Subcutaneous abdominal adipose tissue (tissue), 5 donors: ENCODE results near the gene AKAP10.
A peak's percentile ranks its signal among the peaks of the same experiment; 100 is the strongest.

Experiments
- H3K27ac ChIP-seq: one replicate; pipeline ENCODE4 v1.7.0; 2013; ENCODE audit warnings: low read depth, mild to moderate bottlenecking, inconsistent platforms, low read length, moderate library complexity
- H3K27me3 ChIP-seq, 5 donors: one replicate each; pipeline ENCODE4 v1.7.0; 2013; ENCODE audit warnings: low read length in 5 of 5, inconsistent platforms in 1 of 5; ENCODE audit not compliant: control insufficient read depth in 5 of 5, insufficient read depth in 4 of 5
- H3K36me3 ChIP-seq, 5 donors: one replicate each; pipeline ENCODE4 v1.7.0; 2013; ENCODE audit warnings: low read length in 5 of 5; ENCODE audit not compliant: control insufficient read depth in 5 of 5, insufficient read depth in 5 of 5
- H3K4me1 ChIP-seq, 5 donors: one replicate each; pipeline ENCODE4 v1.7.0; 2013; ENCODE audit warnings: low read length in 5 of 5, mild to moderate bottlenecking in 3 of 5, moderate library complexity in 1 of 5; ENCODE audit not compliant: control insufficient read depth in 5 of 5, insufficient read depth in 5 of 5
- H3K4me3 ChIP-seq, 5 donors: one replicate each; pipeline ENCODE4 v1.7.0; 2013; ENCODE audit warnings: low read length in 5 of 5, low read depth in 1 of 5
- H3K9ac ChIP-seq, 5 donors: one replicate each; pipeline ENCODE4 v1.7.0; 2013; ENCODE audit warnings: low read length in 5 of 5, mild to moderate bottlenecking in 4 of 5, moderate library complexity in 3 of 5
- H3K9me3 ChIP-seq, 5 donors: one replicate each; pipeline ENCODE4 v1.7.0; 2013; ENCODE audit warnings: low read length in 5 of 5; ENCODE audit not compliant: control insufficient read depth in 5 of 5
- donor health status: healthy.
- donor health status: healthy.
- donor health status: healthy.
- donor health status: healthy.
- donor health status: healthy.

AKAP10 gene

GRCh38 chr17:20008242-20009051, 30.8 kb upstream of the AKAP10 start:
- peak overlapping the region in 4 of 5 donors; percentile 36 to 83 (median 64) for H3K9ac ChIP-seq
- H3K4me3 ChIP-seq, result peak overlapping the region; percentile 68 to 87 (median 82)
- no peaks in the 10 kb centered on the region for H3K36me3 ChIP-seq
- no peaks in the 10 kb centered on the region for H3K9me3 ChIP-seq
- peak overlapping the region; percentile 7 for H3K27ac ChIP-seq
- peaks cover 0 to 27% (median 22%) of the 10 kb centered on the region in 5 donors for H3K4me1 ChIP-seq
- no peaks in the 10 kb centered on the region for H3K27me3 ChIP-seq

DNA sequence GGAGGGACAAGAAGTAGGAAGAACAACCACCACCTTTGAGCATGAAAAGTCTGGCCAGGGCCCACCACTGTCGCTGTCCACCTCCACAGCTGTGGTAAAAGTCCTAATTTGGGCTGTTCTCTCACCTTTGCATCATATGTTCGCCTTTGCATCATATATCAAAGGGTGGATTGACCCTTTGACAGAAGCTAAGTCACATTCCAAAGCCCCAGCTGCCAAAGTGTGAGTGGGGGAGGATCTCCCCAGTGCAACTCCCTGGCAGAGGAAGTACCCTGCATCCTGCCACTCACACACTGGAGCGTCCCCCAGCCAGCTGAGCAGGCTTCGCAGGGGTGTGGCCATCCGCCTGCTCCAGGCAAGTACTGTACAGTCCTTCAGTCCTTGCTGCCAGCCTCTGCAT, 18.9 kb upstream of the AKAP10 start:
- no peak overlapping the region for H3K27ac ChIP-seq
- H3K9ac ChIP-seq, result no peak overlapping the region
- H3K4me1 ChIP-seq, result peaks cover 0 to 10% (median 4%) of the 10 kb centered on the region in 5 donors
- H3K9me3 ChIP-seq, result no peaks in the 10 kb centered on the region
- no peaks in the 10 kb centered on the region for H3K36me3 ChIP-seq
- no peak overlapping the region for H3K4me3 ChIP-seq
- no peaks in the 10 kb centered on the region for H3K27me3 ChIP-seq

DNA sequence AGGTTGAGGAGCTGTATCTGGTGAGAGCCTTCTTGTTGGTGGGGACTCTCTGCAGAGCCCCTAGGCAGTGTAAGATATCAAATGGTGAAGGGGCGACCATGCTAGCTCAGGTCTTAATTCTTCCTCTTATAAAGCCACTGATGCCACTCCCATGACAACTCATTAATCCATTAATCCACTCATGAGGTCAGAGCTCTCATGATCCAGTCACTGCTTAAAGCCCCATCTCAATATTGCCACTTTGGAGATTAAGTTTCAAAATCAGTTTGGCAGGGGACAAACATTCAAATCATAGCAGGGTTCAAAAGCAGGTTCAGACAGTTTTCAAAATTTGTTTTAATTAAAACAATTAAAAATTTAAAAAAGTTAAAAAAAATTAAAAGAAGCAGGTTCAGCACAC, 18.5 kb upstream of the AKAP10 start:
- Histone ChIP-seq H3K4me1 (peaks cover 0 to 10% (median 4%) of the 10 kb centered on the region in 5 donors), H3K36me3 (no peaks in the 10 kb centered on the region), H3K27ac (no peak overlapping the region), H3K9me3 (no peaks in the 10 kb centered on the region), H3K9ac (no peak overlapping the region), H3K27me3 (no peaks in the 10 kb centered on the region), H3K4me3 (no peak overlapping the region)

DNA sequence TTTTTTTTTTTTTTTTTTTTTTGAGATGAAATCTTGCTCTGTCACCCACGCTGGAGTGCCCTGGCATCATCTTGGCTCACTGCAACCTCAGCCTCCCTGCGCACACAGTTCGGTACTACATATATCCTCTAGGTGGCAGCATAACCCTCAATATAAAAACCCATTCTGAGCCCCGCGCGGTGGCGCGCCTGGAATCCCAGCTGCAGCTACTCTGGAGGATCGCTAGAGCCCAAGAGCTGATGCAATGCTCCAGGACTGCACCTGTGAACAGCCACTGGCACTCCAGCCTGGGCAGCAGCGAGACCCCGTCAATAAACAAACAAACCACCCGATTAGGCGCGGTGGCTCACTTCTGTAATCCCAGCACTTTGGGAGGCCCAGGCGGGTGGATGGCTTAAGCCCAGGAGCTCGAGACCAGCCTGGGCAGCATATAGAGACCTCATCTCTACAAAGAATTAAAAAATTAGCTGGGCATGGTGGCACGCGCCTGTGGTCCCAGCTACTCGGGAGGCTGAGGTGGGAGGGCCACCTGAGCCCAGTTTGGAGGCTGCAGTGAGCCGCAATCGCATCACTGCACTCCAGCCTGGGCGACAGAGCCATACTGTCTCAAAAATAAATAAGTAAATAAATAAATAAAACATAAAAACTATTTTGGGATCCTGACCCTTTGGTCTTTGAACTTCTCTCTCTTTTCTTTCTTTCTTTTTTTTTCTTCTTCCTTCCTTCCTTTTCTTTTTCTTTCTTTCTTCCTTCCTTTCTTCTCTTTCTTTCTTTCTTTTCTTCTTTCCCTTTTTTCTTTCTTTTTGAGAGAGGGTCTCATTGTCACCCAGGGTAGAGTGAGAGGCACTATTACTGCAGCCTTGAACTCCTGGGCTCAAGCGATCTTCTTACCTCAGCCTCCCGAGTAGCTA, 15.4 kb upstream of the AKAP10 start:
- H3K9ac ChIP-seq, result no peak overlapping the region
- H3K4me3 ChIP-seq, result peak overlapping the region in 1 of 5 donors; percentile 34

GRCh38 chr17:19991252-19991885, 13.7 kb upstream of the AKAP10 start:
- Histone ChIP-seq H3K36me3 (no peaks in the 10 kb centered on the region), H3K27ac (no peak overlapping the region), H3K4me1 (peaks cover 0 to 4% (median 4%) of the 10 kb centered on the region in 5 donors), H3K9me3 (no peaks in the 10 kb centered on the region), H3K27me3 (no peaks in the 10 kb centered on the region), H3K9ac (no peak overlapping the region), H3K4me3 (no peak overlapping the region)

More for the DNA sequence above, 15.4 kb upstream of the AKAP10 start:
- no peaks in the 10 kb centered on the region for H3K9me3 ChIP-seq
- no peaks in the 10 kb centered on the region for H3K36me3 ChIP-seq
- no peaks in the 10 kb centered on the region for H3K27me3 ChIP-seq
- H3K27ac ChIP-seq, result no peak overlapping the region
- peaks cover 0 to 10% (median 4%) of the 10 kb centered on the region in 5 donors for H3K4me1 ChIP-seq

DNA sequence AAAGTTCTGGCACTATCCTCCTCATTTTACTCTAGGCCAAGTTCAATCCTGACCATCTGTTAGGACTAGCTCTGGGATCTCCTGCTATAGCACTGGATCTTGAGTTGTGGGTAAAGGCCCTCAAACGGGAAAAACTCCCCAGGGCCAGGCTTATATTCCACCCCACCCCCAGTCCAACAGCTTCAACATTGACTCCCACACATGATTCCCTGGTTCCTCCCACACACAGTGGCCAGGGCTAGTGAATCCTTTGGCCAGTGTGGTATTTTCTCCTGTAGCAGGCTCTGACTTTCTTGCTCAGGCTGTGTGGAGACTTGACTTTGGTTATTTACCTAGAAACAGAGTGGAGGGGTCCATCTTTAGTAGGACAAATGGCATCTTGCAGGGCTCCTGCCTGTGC, 10.3 kb upstream of the AKAP10 start:
- no peak overlapping the region for H3K9ac ChIP-seq
- H3K4me3 ChIP-seq, result no peak overlapping the region
- H3K27ac ChIP-seq, result no peak overlapping the region
- H3K4me1 ChIP-seq, result peaks cover 0 to 2% (median 1%) of the 10 kb centered on the region in 5 donors
- no peaks in the 10 kb centered on the region for H3K36me3 ChIP-seq
- H3K9me3 ChIP-seq, result no peaks in the 10 kb centered on the region
- H3K27me3 ChIP-seq, result no peaks in the 10 kb centered on the region

DNA sequence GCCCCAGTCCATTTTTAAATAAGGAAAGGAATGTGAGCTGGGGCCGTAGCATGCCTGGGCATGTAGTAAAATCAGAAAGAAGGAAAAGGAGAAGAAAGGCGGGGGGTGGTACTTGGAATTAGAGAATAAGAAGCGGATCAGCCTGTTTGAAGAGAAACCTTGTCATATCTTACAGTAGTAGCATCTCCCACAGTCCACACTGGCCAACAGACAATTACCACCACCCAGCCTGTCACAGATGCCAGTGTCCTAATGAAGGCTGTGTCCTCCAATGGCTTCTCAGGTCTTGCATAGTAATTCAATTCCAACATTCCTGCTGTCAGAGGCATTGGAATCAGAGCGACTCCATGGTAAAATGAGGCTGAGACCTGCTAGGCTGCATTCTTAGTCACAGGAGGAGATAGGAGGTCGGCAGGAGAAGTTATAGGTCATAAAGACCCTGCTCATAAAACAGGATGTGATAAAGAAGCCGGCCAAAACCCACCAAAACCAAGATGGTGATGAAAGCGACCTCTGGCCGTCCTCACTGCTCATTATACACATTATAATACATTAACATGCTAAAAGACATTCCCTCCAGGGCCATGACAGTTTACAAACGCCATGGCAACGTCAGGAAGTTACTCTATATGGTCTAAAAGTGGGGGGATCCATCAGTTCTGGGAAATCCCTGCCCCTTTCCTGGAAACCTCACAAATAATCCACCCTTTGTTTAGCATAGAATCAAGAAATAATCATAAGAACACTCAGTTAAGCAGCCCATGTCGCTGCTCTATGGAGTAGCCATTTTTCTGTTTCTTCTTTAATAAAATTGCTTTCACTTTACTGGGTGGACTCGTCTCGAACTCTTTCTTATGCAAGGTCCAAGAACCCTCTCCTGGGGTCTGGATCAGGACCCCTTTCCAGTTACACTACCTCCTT, 9.6 kb upstream of the AKAP10 start:
- H3K9ac ChIP-seq, result no peak overlapping the region
- H3K27ac ChIP-seq, result no peak overlapping the region
- H3K4me1 ChIP-seq, result no peaks in the 10 kb centered on the region
- H3K27me3 ChIP-seq, result no peaks in the 10 kb centered on the region
- no peaks in the 10 kb centered on the region for H3K9me3 ChIP-seq
- H3K4me3 ChIP-seq, result no peak overlapping the region
- H3K36me3 ChIP-seq, result no peaks in the 10 kb centered on the region

DNA sequence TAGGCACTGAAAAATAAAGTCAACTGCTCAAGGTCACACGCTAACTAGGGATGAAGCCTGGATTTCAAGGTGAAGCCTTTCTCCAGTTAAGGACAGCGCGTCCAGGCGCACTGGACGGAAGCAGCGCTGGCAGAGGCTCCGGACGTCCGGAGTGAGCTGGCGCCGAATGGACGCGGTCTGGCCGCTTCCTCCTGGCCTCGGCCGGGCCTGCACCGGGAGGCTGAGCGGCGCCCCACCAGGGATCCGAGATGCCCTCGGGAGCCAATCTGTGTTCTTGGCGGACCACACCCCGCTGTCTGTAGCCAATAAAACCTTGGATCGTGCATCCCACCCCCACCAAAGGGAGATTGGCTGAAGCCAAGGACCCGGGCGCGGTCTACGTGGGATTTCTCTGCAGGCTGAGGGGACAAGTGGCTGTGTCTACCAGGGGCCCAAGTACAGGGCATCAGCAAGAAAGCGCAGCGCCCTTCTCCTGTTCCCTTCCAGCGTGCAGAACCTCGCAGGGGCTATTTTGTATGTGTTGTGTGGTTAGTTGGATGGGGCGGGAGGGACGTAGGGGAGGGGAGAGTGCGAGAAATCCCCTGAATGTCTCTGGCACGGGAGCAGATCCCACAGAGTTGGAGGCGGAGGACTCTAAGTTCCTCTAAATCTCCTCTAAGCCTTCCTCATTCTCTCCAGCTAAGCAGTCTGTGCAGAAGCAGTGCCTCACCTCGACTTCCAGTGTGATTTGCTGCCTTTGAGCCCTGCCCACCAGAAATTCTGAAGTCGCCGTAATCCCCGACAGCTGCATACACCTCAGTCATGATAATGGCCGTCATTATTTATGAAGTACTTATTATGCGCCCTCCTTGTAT, 2.5 kb upstream of the AKAP10 start:
- Histone ChIP-seq H3K9ac (no peak overlapping the region), H3K4me1 (peaks cover 2 to 42% (median 35%) of the 10 kb centered on the region in 5 donors), H3K4me3 (peak overlapping the region in 3 of 5 donors; percentile 27 to 35 (median 35)), H3K27me3 (no peaks in the 10 kb centered on the region), H3K9me3 (no peaks in the 10 kb centered on the region), H3K36me3 (peaks cover 0 to 3% (median 0%) of the 10 kb centered on the region in 5 donors), H3K27ac (no peak overlapping the region)
